GM12878 (cell line): ENCODE measurements around the gene FFAR2.

Source experiments
- BRCA1 ChIP-seq: IDR thresholded peaks from 2 replicates; pipeline ENCODE4 v1.6.1; 2011; ENCODE audit warnings: low read depth, low read length, improper control_type of control experiment
- CTCF ChIP-seq, 3 experiments: IDR thresholded peaks in 2 of 3; conservative IDR thresholded peaks in 1 of 3; 2 replicates each; pipeline ENCODE4 v1.5.1; 2011; ENCODE audit warnings: low read depth in 3 of 3, low read length in 3 of 3, mild to moderate bottlenecking in 3 of 3, control low read depth in 2 of 3, moderate library complexity in 2 of 3, inconsistent platforms in 1 of 3, mixed read lengths in 1 of 3; ENCODE audit not compliant: control insufficient read depth in 2 of 3, insufficient read depth in 1 of 3; ENCODE audit errors: extremely low read depth in 1 of 3
- ETV6 ChIP-seq, 2 experiments: fragments of 450-650 bp in 1 of 2; IDR thresholded peaks in 1 of 2; conservative IDR thresholded peaks in 1 of 2; 2 replicates each; pipeline ENCODE4 v1.6.1; 2014; ENCODE audit warnings: antibody characterized with exemption in 1 of 2, borderline replicate concordance in 1 of 2, low read depth in 1 of 2, mild to moderate bottlenecking in 1 of 2, moderate library complexity in 1 of 2
- EZH2 ChIP-seq: IDR thresholded peaks from 2 replicates; pipeline ENCODE4 v1.6.1; 2012; ENCODE audit warnings: low read depth, mild to moderate bottlenecking, control low read depth, inconsistent platforms, low read length, borderline replicate concordance; ENCODE audit not compliant: control insufficient read depth
- FOXK2 ChIP-seq: fragments of 450-650 bp; IDR thresholded peaks from 2 replicates; pipeline ENCODE4 v1.6.1; 2017; ENCODE audit warnings: mild to moderate bottlenecking, moderate library complexity
- POLR2A ChIP-seq: IDR thresholded peaks from 2 replicates; pipeline ENCODE4 v1.6.1; 2011; ENCODE audit warnings: low read depth, mild to moderate bottlenecking, low read length
- POLR2AphosphoS5 ChIP-seq: IDR thresholded peaks from 2 replicates; pipeline ENCODE4 v1.6.1; 2011; ENCODE audit warnings: mild to moderate bottlenecking, low read length, inconsistent platforms
- WRNIP1 ChIP-seq: IDR thresholded peaks from 2 replicates; pipeline ENCODE4 v1.6.1; 2011; ENCODE audit warnings: low read depth, low read length, improper control_type of control experiment, borderline replicate concordance
- YBX1 ChIP-seq: fragments of 450-650 bp; IDR thresholded peaks from 2 replicates; pipeline ENCODE4 v1.6.1; 2016; ENCODE audit warnings: antibody characterized with exemption
- TF ChIP-seq, protein P1 (sequence below): IDR thresholded peaks from 2 replicates; pipeline ENCODE4 v1.6.1; 2012; ENCODE audit warnings: low read depth, low read length, improper control_type of control experiment

GRCh38 chr19:35410487-35410886 lies 37.6 kb upstream of the FFAR2 start:
- TF ChIP-seq, protein P1, sequence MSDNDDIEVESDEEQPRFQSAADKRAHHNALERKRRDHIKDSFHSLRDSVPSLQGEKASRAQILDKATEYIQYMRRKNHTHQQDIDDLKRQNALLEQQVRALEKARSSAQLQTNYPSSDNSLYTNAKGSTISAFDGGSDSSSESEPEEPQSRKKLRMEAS, result no peak
- no peak for TF ChIP-seq CTCF (IDR thresholded peaks at IDR 0.05 in 2 of 3, conservative IDR thresholded peaks at IDR 0.05 in 1 of 3; ENCODE audit: control insufficient read depth in 2 of 3, extremely low read depth in 1 of 3, insufficient read depth in 1 of 3, low read depth in 3 of 3, low read length in 3 of 3)
- TF ChIP-seq POLR2A, result no peak
- TF ChIP-seq POLR2AphosphoS5, result no peak
- TF ChIP-seq ETV6 (conservative IDR thresholded peaks at IDR 0.05 in 1 of 2, IDR thresholded peaks at IDR 0.05 in 1 of 2; ENCODE audit: borderline replicate concordance in 1 of 2, low read depth in 1 of 2), result no peak
- TF ChIP-seq EZH2, result no peak
- no peak for TF ChIP-seq WRNIP1
- TF ChIP-seq FOXK2, result no peak
- no peak for TF ChIP-seq YBX1
- TF ChIP-seq BRCA1, result no peak
